ENCODE results near the gene IQSEC3. TPM values are rescaled to one million over a fixed set of nuclear protein-coding genes. Genes with fewer than 3 reads are reported as not detected.

IQSEC3 gene
- total and polyA plus RNA-seq, 11 donors = 0.29 to 3.2 (median 1.5) TPM

DNA sequence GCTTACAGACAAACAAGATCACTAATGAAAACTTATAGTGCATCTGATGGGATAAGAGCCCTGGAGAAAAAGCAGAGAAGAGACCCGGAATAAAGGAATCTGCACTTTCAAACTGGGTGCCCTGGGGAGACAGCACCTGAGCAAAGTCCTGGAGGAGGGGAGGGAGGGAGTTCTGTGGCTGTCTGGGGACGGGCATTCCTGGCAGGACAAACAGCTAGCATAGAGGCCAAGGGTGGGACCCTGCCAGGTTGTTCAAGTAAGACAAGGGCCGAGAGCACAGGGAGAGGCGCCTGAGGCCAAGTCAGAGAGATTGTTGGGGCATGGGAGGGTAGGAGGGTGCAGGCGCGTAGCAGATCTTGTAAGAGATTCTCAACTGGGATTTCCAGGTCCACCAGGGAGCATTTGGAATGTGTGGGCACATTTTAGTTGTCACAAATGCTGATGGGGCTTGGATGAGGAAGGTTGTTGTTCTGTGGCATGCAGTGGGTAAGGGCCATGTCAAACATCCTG is 14.2 kb downstream of the IQSEC3 start:
- Histone ChIP-seq H3K4me1 (peaks cover 0 to 11% (median 0%) of the 10 kb centered on the region in 12 donors), H3K27me3 (peaks cover 8 to 53% (median 25%) of the 10 kb centered on the region in 9 donors), H3K27ac (no peak overlapping the region), H3K36me3 (no peaks in the 10 kb centered on the region), H3K9me3 (no peaks in the 10 kb centered on the region), H3K4me3 (no peak overlapping the region)
- no peak for DNase-seq
- no peak for ATAC-seq
- intact Hi-C loops (cut with DNase I) = no loop called here
- no peak for TF ChIP-seq POLR2A (IDR thresholded peaks at IDR 0.05)
- TF ChIP-seq, protein P1, sequence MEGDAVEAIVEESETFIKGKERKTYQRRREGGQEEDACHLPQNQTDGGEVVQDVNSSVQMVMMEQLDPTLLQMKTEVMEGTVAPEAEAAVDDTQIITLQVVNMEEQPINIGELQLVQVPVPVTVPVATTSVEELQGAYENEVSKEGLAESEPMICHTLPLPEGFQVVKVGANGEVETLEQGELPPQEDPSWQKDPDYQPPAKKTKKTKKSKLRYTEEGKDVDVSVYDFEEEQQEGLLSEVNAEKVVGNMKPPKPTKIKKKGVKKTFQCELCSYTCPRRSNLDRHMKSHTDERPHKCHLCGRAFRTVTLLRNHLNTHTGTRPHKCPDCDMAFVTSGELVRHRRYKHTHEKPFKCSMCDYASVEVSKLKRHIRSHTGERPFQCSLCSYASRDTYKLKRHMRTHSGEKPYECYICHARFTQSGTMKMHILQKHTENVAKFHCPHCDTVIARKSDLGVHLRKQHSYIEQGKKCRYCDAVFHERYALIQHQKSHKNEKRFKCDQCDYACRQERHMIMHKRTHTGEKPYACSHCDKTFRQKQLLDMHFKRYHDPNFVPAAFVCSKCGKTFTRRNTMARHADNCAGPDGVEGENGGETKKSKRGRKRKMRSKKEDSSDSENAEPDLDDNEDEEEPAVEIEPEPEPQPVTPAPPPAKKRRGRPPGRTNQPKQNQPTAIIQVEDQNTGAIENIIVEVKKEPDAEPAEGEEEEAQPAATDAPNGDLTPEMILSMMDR (IDR thresholded peaks at IDR 0.05) = no peak
- WGBS, 4 donors = 60 to 72% (median 66%) methylated on average over 6 of the region's 6 CpGs

- H3K27me3 ChIP-seq = peaks cover 8 to 42% (median 23%) of the 10 kb centered on the region in 9 donors
These were observed 16.2 kb downstream of the IQSEC3 start for GRCh38 chr12:82740-83139.

GRCh38 chr12:84056-84455 is 17.5 kb downstream of the IQSEC3 start:
- ATAC-seq = peak in 1 of 4 donors; percentile 20
- 51 to 63% (median 54%) methylated on average over 6 of the region's 6 CpGs for WGBS, 4 donors
- Histone ChIP-seq H3K9me3 (peaks cover 0 to 4% (median 0%) of the 10 kb centered on the region in 12 donors), H3K36me3 (no peaks in the 10 kb centered on the region), H3K4me3 (no peak overlapping the region), H3K27me3 (peaks cover 3 to 38% (median 21%) of the 10 kb centered on the region in 9 donors), H3K4me1 (peaks cover 0 to 5% (median 0%) of the 10 kb centered on the region in 12 donors), H3K27ac (no peak overlapping the region)
- DNase-seq = no peak
- intact Hi-C loops (cut with DNase I) = no loop called here
- no peak for TF ChIP-seq POLR2A (IDR thresholded peaks at IDR 0.05)
- TF ChIP-seq, protein P1 (IDR thresholded peaks at IDR 0.05) = no peak

More at GRCh38 chr12:82740-83139, 16.2 kb downstream of the IQSEC3 start:
- Histone ChIP-seq H3K9me3 (no peaks in the 10 kb centered on the region), H3K4me3 (no peak overlapping the region), H3K4me1 (peaks cover 0 to 10% (median 0%) of the 10 kb centered on the region in 12 donors), H3K36me3 (no peaks in the 10 kb centered on the region), H3K27ac (no peak overlapping the region)
- DNase-seq = no peak
- WGBS, 4 donors = 60 to 79% (median 67%) methylated on average over 7 of the region's 7 CpGs
- no peak for ATAC-seq
- intact Hi-C loops (cut with DNase I) = no loop called here
- TF ChIP-seq POLR2A (IDR thresholded peaks at IDR 0.05) = no peak
- TF ChIP-seq, protein P1 (IDR thresholded peaks at IDR 0.05) = no peak

- peaks cover 0 to 5% (median 0%) of the 10 kb centered on the region in 12 donors for H3K4me1 ChIP-seq
- no peak for DNase-seq
These were observed 18.7 kb downstream of the IQSEC3 start for GRCh38 chr12:85191-85666.

More at GRCh38 chr12:85191-85666, 18.7 kb downstream of the IQSEC3 start:
- 71 to 79% (median 76%) methylated on average over 7 to 9 of the region's 9 CpGs for WGBS, 4 donors
- ATAC-seq = no peak
- no peak overlapping the region for H3K4me3 ChIP-seq
- H3K27me3 ChIP-seq = peaks cover 0 to 27% (median 12%) of the 10 kb centered on the region in 9 donors
- H3K27ac ChIP-seq = no peak overlapping the region
- intact Hi-C loops (cut with DNase I) = no loop called here
- no peak for TF ChIP-seq POLR2A (IDR thresholded peaks at IDR 0.05)
- TF ChIP-seq, protein P1 (IDR thresholded peaks at IDR 0.05) = no peak
- H3K36me3 ChIP-seq = no peaks in the 10 kb centered on the region
- peaks cover 0 to 16% (median 6%) of the 10 kb centered on the region in 12 donors for H3K9me3 ChIP-seq

Measured in heart left ventricle (tissue), 16 donors.